Measurements from ENCODE around the gene ABCA12. TPM values are rescaled to one million over a fixed set of nuclear protein-coding genes. Genes with fewer than 3 reads are reported as not detected.

Gene ABCA12
- total and polyA plus RNA-seq, 10 of the 15 experiments (the other 5 are each of a cell fraction or from before 2014, with no cell fraction given), result 1.2 to 12.1 (median 6.0) TPM

DNA sequence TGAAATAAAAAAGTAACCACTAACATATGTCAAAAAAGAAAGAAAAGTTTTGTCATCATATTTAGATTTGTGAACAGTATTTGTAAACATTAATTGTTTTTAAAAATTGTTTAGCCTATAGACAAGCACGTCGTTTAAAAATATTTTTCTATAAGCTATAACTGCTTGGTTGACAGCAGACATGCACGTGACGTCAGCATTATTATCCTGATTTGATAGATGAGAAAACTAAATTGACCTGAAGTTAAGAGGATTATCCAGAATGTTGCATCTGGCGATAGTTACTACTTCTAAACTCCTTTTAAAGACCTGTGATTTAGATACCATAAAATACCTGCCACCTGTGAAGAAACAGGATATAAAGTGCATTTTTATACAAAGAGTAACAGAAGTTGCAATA is 172.0 kb downstream of the ABCA12 start (continued):
- TF ChIP-seq ZBTB11 (CRISPR knock-in tag; IDR thresholded peaks at IDR 0.05) (no peak), ZSCAN29 (IDR thresholded peaks at IDR 0.05) (no peak), CBFB (IDR thresholded peaks at IDR 0.05; ENCODE audit: low read depth) (no peak), CHD4 (IDR thresholded peaks at IDR 0.05) (no peak), RCOR1 (conservative IDR thresholded peaks at IDR 0.05; ENCODE audit: low read depth, low read length) (no peak), KDM1A (IDR thresholded peaks at IDR 0.05; ENCODE audit: borderline replicate concordance) (no peak), SRF (IDR thresholded peaks at IDR 0.05; ENCODE audit: low read depth in 2 of 2, low read length in 2 of 2) (no peak), CBX3 (IDR thresholded peaks at IDR 0.05; ENCODE audit: borderline replicate concordance, low read depth) (no peak), SMC3 (IDR thresholded peaks at IDR 0.05; ENCODE audit: borderline replicate concordance, low read length) (no peak)
- TF ChIP-seq, protein P1, sequence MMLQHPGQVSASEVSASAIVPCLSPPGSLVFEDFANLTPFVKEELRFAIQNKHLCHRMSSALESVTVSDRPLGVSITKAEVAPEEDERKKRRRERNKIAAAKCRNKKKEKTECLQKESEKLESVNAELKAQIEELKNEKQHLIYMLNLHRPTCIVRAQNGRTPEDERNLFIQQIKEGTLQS (IDR thresholded peaks at IDR 0.05; ENCODE audit: borderline replicate concordance, extremely low read depth, low read depth, low read length), result no peak
- TF ChIP-seq, protein P2, sequence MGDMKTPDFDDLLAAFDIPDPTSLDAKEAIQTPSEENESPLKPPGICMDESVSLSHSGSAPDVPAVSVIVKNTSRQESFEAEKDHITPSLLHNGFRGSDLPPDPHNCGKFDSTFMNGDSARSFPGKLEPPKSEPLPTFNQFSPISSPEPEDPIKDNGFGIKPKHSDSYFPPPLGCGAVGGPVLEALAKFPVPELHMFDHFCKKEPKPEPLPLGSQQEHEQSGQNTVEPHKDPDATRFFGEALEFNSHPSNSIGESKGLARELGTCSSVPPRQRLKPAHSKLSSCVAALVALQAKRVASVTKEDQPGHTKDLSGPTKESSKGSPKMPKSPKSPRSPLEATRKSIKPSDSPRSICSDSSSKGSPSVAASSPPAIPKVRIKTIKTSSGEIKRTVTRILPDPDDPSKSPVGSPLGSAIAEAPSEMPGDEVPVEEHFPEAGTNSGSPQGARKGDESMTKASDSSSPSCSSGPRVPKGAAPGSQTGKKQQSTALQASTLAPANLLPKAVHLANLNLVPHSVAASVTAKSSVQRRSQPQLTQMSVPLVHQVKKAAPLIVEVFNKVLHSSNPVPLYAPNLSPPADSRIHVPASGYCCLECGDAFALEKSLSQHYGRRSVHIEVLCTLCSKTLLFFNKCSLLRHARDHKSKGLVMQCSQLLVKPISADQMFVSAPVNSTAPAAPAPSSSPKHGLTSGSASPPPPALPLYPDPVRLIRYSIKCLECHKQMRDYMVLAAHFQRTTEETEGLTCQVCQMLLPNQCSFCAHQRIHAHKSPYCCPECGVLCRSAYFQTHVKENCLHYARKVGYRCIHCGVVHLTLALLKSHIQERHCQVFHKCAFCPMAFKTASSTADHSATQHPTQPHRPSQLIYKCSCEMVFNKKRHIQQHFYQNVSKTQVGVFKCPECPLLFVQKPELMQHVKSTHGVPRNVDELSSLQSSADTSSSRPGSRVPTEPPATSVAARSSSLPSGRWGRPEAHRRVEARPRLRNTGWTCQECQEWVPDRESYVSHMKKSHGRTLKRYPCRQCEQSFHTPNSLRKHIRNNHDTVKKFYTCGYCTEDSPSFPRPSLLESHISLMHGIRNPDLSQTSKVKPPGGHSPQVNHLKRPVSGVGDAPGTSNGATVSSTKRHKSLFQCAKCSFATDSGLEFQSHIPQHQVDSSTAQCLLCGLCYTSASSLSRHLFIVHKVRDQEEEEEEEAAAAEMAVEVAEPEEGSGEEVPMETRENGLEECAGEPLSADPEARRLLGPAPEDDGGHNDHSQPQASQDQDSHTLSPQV (IDR thresholded peaks at IDR 0.05), result no peak
